ENCODE results near the gene NATD1. TPM values are rescaled to one million over a fixed set of nuclear protein-coding genes. Genes with fewer than 3 reads are reported as not detected.
"Not testable (repeated sequence)": the region's sequence is repeated elsewhere in the genome, so short reads cannot be mapped to it uniquely, and the experiment has no call there.

The NATD1 gene
- total RNA-seq, 1 donor from 2014 or later: 1.1 TPM

DNA sequence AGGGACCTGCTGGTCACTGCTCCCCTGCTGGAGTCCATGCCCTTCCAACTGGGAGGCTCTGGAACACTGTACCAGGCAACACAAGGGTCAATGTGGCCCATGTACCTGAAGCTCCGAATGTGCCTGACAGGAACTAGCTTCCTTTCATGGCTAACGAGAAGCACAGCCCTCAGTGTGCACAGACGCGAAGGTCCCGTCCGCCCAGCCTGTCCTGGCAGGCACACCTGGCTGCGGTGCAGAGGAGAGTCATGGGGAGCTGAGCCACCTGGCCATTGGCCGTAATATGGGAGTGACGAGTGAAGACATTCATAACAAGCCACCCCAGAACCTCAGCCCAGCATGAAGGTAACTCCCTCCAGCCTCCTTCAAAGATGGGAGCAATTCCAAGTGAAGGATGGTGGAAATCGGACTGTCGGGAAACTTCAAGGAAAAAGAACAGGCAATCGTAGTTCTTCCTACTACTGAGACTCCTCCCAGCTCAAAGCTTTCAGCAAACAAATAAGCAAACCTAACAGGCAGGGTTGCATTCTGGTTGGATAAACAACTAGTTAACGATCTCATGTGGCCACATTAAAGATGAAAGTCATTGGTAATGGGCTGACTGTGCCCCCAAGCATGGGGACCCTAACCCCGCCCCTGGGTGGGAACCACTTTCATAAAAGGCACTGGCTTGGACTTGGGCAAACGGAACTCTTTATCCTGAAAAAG, 52.5 kb downstream of the NATD1 start:
- Mint-ChIP-seq H3K36me3 (ENCODE audit: low read depth) (peaks cover 31% of the 10 kb centered on the region), H3K4me1 (peaks cover 5% of the 10 kb centered on the region), H3K27me3 (no peaks in the 10 kb centered on the region), H3K27ac (no peak overlapping the region), H3K9me3 (no peaks in the 10 kb centered on the region), H3K4me3 (no peak overlapping the region)
- no peak for DNase-seq
- intact Hi-C loops (cut with micrococcal nuclease): no loop called here

DNA sequence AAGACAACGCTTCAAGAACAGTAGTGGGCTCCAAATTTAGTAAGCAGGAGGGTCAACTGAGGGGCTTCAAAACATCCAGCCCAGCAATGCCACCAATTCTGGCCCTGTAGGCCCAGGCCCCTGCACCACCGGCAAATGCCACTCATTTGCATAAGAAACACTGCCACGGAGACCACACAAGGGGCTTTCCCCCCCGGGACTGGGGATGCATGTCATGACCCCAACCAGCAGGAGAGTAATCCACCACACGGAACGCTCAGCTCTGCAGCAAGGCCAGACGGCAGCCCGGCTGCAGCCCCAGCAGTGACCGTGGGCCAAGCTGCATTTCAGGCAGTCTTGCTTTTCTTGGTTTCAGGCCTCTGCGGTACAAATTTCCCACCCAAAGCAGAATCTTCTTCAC, 53.4 kb downstream of the NATD1 start:
- no peak for DNase-seq
- Mint-ChIP-seq H3K27me3 (no peaks in the 10 kb centered on the region), H3K4me1 (peaks cover 4% of the 10 kb centered on the region), H3K27ac (no peak overlapping the region), H3K9me3 (no peaks in the 10 kb centered on the region), H3K36me3 (ENCODE audit: low read depth) (peaks cover 31% of the 10 kb centered on the region), H3K4me3 (no peak overlapping the region)
- intact Hi-C loops (cut with micrococcal nuclease): no loop called here

DNA sequence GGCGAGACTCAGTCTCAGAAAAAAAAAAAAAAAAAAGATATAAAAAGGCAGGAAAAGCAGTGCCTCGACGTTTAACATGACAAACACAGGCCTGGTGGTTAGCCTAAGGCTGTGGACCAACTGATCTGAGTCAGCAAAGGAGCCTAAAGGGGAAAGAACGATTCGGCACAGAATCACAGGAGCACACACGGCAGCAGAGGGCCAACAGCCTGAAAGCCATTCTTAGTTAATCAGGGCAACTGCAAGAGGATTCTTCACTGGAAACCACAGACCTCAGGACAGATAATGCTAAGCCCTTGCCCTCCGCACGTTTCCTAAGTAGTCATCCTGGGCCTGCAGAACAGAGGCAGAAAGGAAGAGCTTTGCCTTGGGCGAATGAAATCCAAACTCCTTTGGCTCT, 53.9 kb downstream of the NATD1 start:
- no peak for DNase-seq
- no peaks in the 10 kb centered on the region for H3K27me3 Mint-ChIP-seq
- no peaks in the 10 kb centered on the region for H3K9me3 Mint-ChIP-seq
- no peak overlapping the region for H3K27ac Mint-ChIP-seq
- intact Hi-C loops (cut with micrococcal nuclease): no loop called here
- no peak overlapping the region for H3K4me3 Mint-ChIP-seq
- H3K4me1 Mint-ChIP-seq: peaks cover 4% of the 10 kb centered on the region
- H3K36me3 Mint-ChIP-seq (ENCODE audit: low read depth): peaks cover 33% of the 10 kb centered on the region

DNA sequence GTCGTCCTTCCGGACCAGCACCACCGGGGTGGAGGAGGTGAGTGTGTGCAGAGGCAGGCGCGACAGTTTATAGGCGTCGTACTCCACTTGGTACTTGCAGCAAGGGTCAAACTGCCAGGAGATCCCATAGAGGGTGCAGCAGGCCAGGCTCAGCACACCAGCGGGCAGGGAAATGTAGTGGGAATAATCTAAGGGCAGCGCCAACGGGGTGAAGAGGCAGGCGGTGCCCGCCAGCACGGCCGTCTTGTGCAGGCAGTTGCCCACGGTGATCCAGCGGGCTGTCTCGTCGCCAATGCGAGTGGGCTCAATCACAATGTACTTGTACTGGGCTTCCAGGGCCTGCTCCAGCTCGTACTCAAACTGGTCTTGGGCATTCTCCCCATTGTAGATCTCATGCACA, 54.8 kb downstream of the NATD1 start:
- Mint-ChIP-seq H3K9me3 (no peaks in the 10 kb centered on the region), H3K27me3 (no peaks in the 10 kb centered on the region), H3K36me3 (ENCODE audit: low read depth) (peaks cover 36% of the 10 kb centered on the region), H3K27ac (no peak overlapping the region), H3K4me1 (peaks cover 4% of the 10 kb centered on the region), H3K4me3 (no peak overlapping the region)
- intact Hi-C loops (cut with micrococcal nuclease): no loop called here
- DNase-seq: no peak

- DNase-seq: no peak
- H3K9me3 Mint-ChIP-seq: no peaks in the 10 kb centered on the region
- H3K27ac Mint-ChIP-seq: no peak overlapping the region
- intact Hi-C loops (cut with micrococcal nuclease): no loop called here
- H3K27me3 Mint-ChIP-seq: no peaks in the 10 kb centered on the region
- peaks cover 3% of the 10 kb centered on the region for H3K4me1 Mint-ChIP-seq
- H3K4me3 Mint-ChIP-seq: no peak overlapping the region
- peaks cover 41% of the 10 kb centered on the region for H3K36me3 Mint-ChIP-seq (ENCODE audit: low read depth)
Measured at GRCh38 chr17:21196126-21196525, 57.1 kb downstream of the NATD1 start.

- Mint-ChIP-seq H3K9me3 (no peaks in the 10 kb centered on the region), H3K36me3 (ENCODE audit: low read depth) (peaks cover 39% of the 10 kb centered on the region), H3K27me3 (no peaks in the 10 kb centered on the region), H3K4me1 (peaks cover 2% of the 10 kb centered on the region), H3K4me3 (no peak overlapping the region), H3K27ac (no peak overlapping the region)
- no peak for DNase-seq
- intact Hi-C loops (cut with micrococcal nuclease): no loop called here
Measured at GRCh38 chr17:21194703-21195102, 58.5 kb downstream of the NATD1 start.

GRCh38 chr17:21194226-21194625, 59.0 kb downstream of the NATD1 start:
- no peak overlapping the region for H3K27ac Mint-ChIP-seq
- DNase-seq: no peak
- peaks cover 2% of the 10 kb centered on the region for H3K4me1 Mint-ChIP-seq
- intact Hi-C loops (cut with micrococcal nuclease): no loop called here
- peaks cover 36% of the 10 kb centered on the region for H3K36me3 Mint-ChIP-seq (ENCODE audit: low read depth)
- H3K27me3 Mint-ChIP-seq: no peaks in the 10 kb centered on the region
- H3K9me3 Mint-ChIP-seq: no peaks in the 10 kb centered on the region
- no peak overlapping the region for H3K4me3 Mint-ChIP-seq

DNA sequence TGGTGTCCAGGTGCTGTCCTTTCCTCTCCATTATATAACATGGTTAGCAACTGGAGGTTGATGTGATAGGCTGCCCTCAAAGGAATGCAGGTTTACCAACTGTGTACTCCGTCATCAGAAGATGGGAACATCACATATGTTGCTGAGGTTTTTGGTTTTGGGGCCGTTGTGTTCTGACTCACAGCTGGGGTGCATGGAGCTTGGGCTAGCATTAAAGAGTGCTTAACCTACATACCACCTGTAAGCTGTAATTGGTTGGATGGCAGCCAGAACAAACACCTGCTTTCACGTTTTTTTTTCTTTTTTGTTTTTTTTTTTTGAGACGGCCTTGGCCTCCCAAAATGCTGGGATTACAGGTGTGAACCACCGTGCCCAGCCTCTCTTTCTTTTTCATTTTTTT, 60.2 kb downstream of the NATD1 start:
- Mint-ChIP-seq H3K4me1 (no peaks in the 10 kb centered on the region), H3K27me3 (no peaks in the 10 kb centered on the region), H3K9me3 (no peaks in the 10 kb centered on the region), H3K4me3 (no peak overlapping the region), H3K36me3 (ENCODE audit: low read depth) (peaks cover 29% of the 10 kb centered on the region), H3K27ac (no peak overlapping the region)
- intact Hi-C loops (cut with micrococcal nuclease): no loop called here
- no peak for DNase-seq

- DNase-seq; H3K9me3 Mint-ChIP-seq; H3K4me1 Mint-ChIP-seq; intact Hi-C loops (cut with micrococcal nuclease); H3K27me3 Mint-ChIP-seq; H3K27ac Mint-ChIP-seq; H3K4me3 Mint-ChIP-seq: not testable (repeated sequence)
- peaks cover 23% of the 10 kb centered on the region for H3K36me3 Mint-ChIP-seq (ENCODE audit: low read depth)
Measured at GRCh38 chr17:21192414-21192813, 60.8 kb downstream of the NATD1 start.

- H3K27ac Mint-ChIP-seq: no peak overlapping the region
- intact Hi-C loops (cut with micrococcal nuclease): no loop called here
- no peak for DNase-seq
- H3K4me1 Mint-ChIP-seq: no peaks in the 10 kb centered on the region
- H3K36me3 Mint-ChIP-seq (ENCODE audit: low read depth): peaks cover 17% of the 10 kb centered on the region
- H3K9me3 Mint-ChIP-seq: no peaks in the 10 kb centered on the region
- no peaks in the 10 kb centered on the region for H3K27me3 Mint-ChIP-seq
- H3K4me3 Mint-ChIP-seq: no peak overlapping the region
Measured at GRCh38 chr17:21191698-21192097, 61.5 kb downstream of the NATD1 start.

DNA sequence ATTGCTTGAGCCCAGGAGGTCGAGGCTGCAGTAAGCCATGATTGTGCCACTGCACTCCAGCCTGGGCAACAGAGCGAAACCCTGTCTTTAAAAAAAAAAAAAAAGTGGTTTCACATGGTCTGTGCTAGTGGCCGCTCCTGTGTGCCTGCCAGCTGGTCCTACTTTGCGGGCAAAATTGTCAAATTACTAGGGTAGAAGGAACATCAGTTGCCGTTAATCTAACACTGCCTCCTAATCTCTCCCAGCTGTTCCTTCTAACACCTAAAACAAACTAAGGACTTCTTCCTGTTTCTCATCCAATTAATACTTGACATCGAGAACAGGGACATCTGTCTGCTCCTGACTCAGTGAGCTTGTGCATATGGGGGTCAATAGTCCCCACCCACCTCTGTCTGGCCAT, 63.1 kb downstream of the NATD1 start:
- intact Hi-C loops (cut with micrococcal nuclease): no loop called here

GRCh38 chr17:21189361-21189760, 63.8 kb downstream of the NATD1 start:
- no peak for DNase-seq
- Mint-ChIP-seq H3K9me3 (no peaks in the 10 kb centered on the region), H3K4me3 (no peak overlapping the region), H3K27ac (no peak overlapping the region), H3K4me1 (no peaks in the 10 kb centered on the region), H3K27me3 (no peaks in the 10 kb centered on the region), H3K36me3 (ENCODE audit: low read depth) (peaks cover 17% of the 10 kb centered on the region)
- intact Hi-C loops (cut with micrococcal nuclease): no loop called here

More for the DNA sequence above, 63.1 kb downstream of the NATD1 start:
- DNase-seq: no peak
- Mint-ChIP-seq H3K9me3 (no peaks in the 10 kb centered on the region), H3K27ac (no peak overlapping the region), H3K4me1 (no peaks in the 10 kb centered on the region), H3K4me3 (no peak overlapping the region), H3K27me3 (no peaks in the 10 kb centered on the region), H3K36me3 (ENCODE audit: low read depth) (peaks cover 18% of the 10 kb centered on the region)

Other genes with a start within 250 kb of the NATD1 start
- 144 and 152 TPM in 2 replicates for gene USP22, start 210.4 kb downstream of the NATD1 start, total RNA-seq
- gene DHRS7B, start 126.4 kb downstream of the NATD1 start, total RNA-seq: 19.4 and 22.8 TPM in 2 replicates
- gene TMEM11, start 39.2 kb downstream of the NATD1 start, total RNA-seq: 33.5 and 34.7 TPM in 2 replicates
- gene MAP2K3, start 31.3 kb upstream of the NATD1 start, total RNA-seq: 159 and 166 TPM in 2 replicates
- not detected in 2 replicates for gene KCNJ12, start 122.9 kb upstream of the NATD1 start, total RNA-seq